ENCODE measurements around the gene BAD. TPM values are rescaled to one million over a fixed set of nuclear protein-coding genes. Genes with fewer than 3 reads are reported as not detected.
"Not testable (repeated sequence)": the region's sequence is repeated elsewhere in the genome, so short reads cannot be mapped to it uniquely, and the experiment has no call there.

BAD gene
- total RNA-seq, 1 experiment from 2014 or later: 50.5 TPM

- DNase-seq: peak; percentile 78 to 79
- H3K36me3 Mint-ChIP-seq (ENCODE audit: insufficient read depth, unreplicated experiment): peaks cover 70% of the 10 kb centered on the region
Measured at GRCh38 chr11:64316672-64317324, 32.3 kb upstream of the BAD start.

GRCh38 chr11:64315667-64316526 lies 31.4 kb upstream of the BAD start:
- Histone ChIP-seq H3K4me3 (ENCODE audit: low read depth, low read length) (peak overlapping the region; percentile 70; the same call in 1 of the 2 replicates), H3K4me1 (peaks cover 14% of the 10 kb centered on the region)
- POLR2A ChIA-PET: interaction anchor here (2.2 to 2.6 kb wide), 2 partner anchors 10 to 39 kb away, joined by 43 to 86 read pairs; partner anchors contain the start of gene ESRRA
- H3K27me3 ChIP-seq (replicated peaks; ENCODE audit: control insufficient read depth, insufficient read depth, low read length); DNase-seq; H3K9me3 ChIP-seq; H3K27me3 Mint-ChIP-seq (ENCODE audit: insufficient read depth, unreplicated experiment); H3K9me3 Mint-ChIP-seq (ENCODE audit: unreplicated experiment); BruUV-seq (replicated peaks); H3K36me3 ChIP-seq (ENCODE audit: control insufficient read depth, insufficient read depth, low read length): not testable (repeated sequence)
- Mint-ChIP-seq H3K4me1 (ENCODE audit: low read depth, unreplicated experiment) (peaks cover 33% of the 10 kb centered on the region), H3K4me3 (ENCODE audit: unreplicated experiment) (peak overlapping the region; percentile 84), H3K27ac (ENCODE audit: unreplicated experiment) (peak overlapping the region; percentile 97), H3K36me3 (ENCODE audit: insufficient read depth, unreplicated experiment) (peaks cover 75% of the 10 kb centered on the region)
- CTCF ChIA-PET: interaction anchor here (2.2 to 3.6 kb wide), 3 partner anchors 28 to 45 kb away, joined by 16 to 274 read pairs (median 34); no protein-coding TSS in a partner anchor
- intact Hi-C loops (cut with micrococcal nuclease; ENCODE audit: unreplicated experiment): loop anchor here (2.0 to 5.0 kb wide), 3 partner anchors 91 to 333 kb away; no protein-coding TSS in a partner anchor

More at GRCh38 chr11:64316672-64317324, 32.3 kb upstream of the BAD start:
- H3K4me3 ChIP-seq (ENCODE audit: low read depth, low read length): peak overlapping the region; percentile 70
- Mint-ChIP-seq H3K27me3 (ENCODE audit: insufficient read depth, unreplicated experiment) (no peaks in the 10 kb centered on the region), H3K27ac (ENCODE audit: unreplicated experiment) (peak overlapping the region; percentile 97), H3K9me3 (ENCODE audit: unreplicated experiment) (no peaks in the 10 kb centered on the region), H3K4me1 (ENCODE audit: low read depth, unreplicated experiment) (peaks cover 36% of the 10 kb centered on the region), H3K4me3 (ENCODE audit: unreplicated experiment) (peak overlapping the region; percentile 84)
- CTCF ChIA-PET: interaction anchor here (0.9 to 3.6 kb wide), 21 partner anchors 10 to 372 kb away, joined by 3 to 274 read pairs (median 8); partner anchors contain the start of genes CATSPERZ and ESRRA
- peaks cover 12% of the 10 kb centered on the region for H3K4me1 ChIP-seq
- peaks cover 5% of the 10 kb centered on the region for H3K36me3 ChIP-seq (ENCODE audit: control insufficient read depth, insufficient read depth, low read length)
- TSS peak; percentile 100 for BruUV-seq (replicated peaks)
- H3K9me3 ChIP-seq: no peaks in the 10 kb centered on the region
- intact Hi-C loops (cut with micrococcal nuclease; ENCODE audit: unreplicated experiment): loop anchor here (1.0 to 5.0 kb wide), 6 partner anchors 11 to 332 kb away; partner anchors contain the start of gene ESRRA
- POLR2A ChIA-PET: interaction anchor here (0.5 to 2.6 kb wide), 26 partner anchors 11 to 1193 kb away, joined by 3 to 86 read pairs (median 6); partner anchors contain the start of genes BAD, ESRRA, GPR137 and MACROD1
- TF ChIP-seq CTCF (IDR thresholded peaks at IDR 0.05; ENCODE audit: insufficient read depth in 1 of 2, low read depth in 1 of 2, low read length in 1 of 2, severe bottlenecking in 1 of 2, unreplicated experiment in 1 of 2): peak; percentile 39 to 44
- no peaks in the 10 kb centered on the region for H3K27me3 ChIP-seq (replicated peaks; ENCODE audit: control insufficient read depth, insufficient read depth, low read length)

- Histone ChIP-seq H3K27me3 (replicated peaks; ENCODE audit: control insufficient read depth, insufficient read depth, low read length) (no peaks in the 10 kb centered on the region), H3K36me3 (ENCODE audit: control insufficient read depth, insufficient read depth, low read length) (peaks cover 4% of the 10 kb centered on the region; the same call in 1 of the 2 replicates), H3K4me3 (ENCODE audit: low read depth, low read length) (no peak overlapping the region), H3K9me3 (no peaks in the 10 kb centered on the region), H3K4me1 (peaks cover 16% of the 10 kb centered on the region)
- peak in 1 of 2 experiments; percentile 42 for DNase-seq
- Mint-ChIP-seq H3K36me3 (ENCODE audit: insufficient read depth, unreplicated experiment) (peaks cover 74% of the 10 kb centered on the region), H3K4me1 (ENCODE audit: low read depth, unreplicated experiment) (peaks cover 25% of the 10 kb centered on the region), H3K9me3 (ENCODE audit: unreplicated experiment) (no peaks in the 10 kb centered on the region), H3K27me3 (ENCODE audit: insufficient read depth, unreplicated experiment) (no peaks in the 10 kb centered on the region), H3K27ac (ENCODE audit: unreplicated experiment) (no peak overlapping the region), H3K4me3 (ENCODE audit: unreplicated experiment) (peak overlapping the region; percentile 45)
- TF ChIP-seq CTCF (IDR thresholded peaks at IDR 0.05; ENCODE audit: insufficient read depth in 1 of 2, low read depth in 1 of 2, low read length in 1 of 2, severe bottlenecking in 1 of 2, unreplicated experiment in 1 of 2): no peak
- ChIA-PET POLR2A (no interaction called here), CTCF (interaction anchor here (0.7 kb wide), 2 partner anchors 10 to 40 kb away, joined by 3 read pairs; partner anchors contain the start of gene ESRRA)
- no TSS peak for BruUV-seq (replicated peaks)
- intact Hi-C loops (cut with micrococcal nuclease; ENCODE audit: unreplicated experiment): loop anchor here (5.0 kb wide), 1 partner anchor 92 kb away; no protein-coding TSS in a partner anchor
Measured at GRCh38 chr11:64314805-64315561, 30.5 kb upstream of the BAD start.

Measured in Caco-2 (cell line).